VCaP (cell line): ENCODE results near the gene LSG1.

ENCODE experiments used
- H3K27ac ChIP-seq: fragments of 450-650 bp; 2 replicates; pipeline ENCODE4 v1.5.1; 2017
- TF ChIP-seq, protein P1 (sequence below): fragments of 450-650 bp; conservative IDR thresholded peaks from 2 replicates; pipeline ENCODE4 v1.5.1; 2017; ENCODE audit warnings: mild to moderate bottlenecking, moderate library complexity

The LSG1 gene

DNA sequence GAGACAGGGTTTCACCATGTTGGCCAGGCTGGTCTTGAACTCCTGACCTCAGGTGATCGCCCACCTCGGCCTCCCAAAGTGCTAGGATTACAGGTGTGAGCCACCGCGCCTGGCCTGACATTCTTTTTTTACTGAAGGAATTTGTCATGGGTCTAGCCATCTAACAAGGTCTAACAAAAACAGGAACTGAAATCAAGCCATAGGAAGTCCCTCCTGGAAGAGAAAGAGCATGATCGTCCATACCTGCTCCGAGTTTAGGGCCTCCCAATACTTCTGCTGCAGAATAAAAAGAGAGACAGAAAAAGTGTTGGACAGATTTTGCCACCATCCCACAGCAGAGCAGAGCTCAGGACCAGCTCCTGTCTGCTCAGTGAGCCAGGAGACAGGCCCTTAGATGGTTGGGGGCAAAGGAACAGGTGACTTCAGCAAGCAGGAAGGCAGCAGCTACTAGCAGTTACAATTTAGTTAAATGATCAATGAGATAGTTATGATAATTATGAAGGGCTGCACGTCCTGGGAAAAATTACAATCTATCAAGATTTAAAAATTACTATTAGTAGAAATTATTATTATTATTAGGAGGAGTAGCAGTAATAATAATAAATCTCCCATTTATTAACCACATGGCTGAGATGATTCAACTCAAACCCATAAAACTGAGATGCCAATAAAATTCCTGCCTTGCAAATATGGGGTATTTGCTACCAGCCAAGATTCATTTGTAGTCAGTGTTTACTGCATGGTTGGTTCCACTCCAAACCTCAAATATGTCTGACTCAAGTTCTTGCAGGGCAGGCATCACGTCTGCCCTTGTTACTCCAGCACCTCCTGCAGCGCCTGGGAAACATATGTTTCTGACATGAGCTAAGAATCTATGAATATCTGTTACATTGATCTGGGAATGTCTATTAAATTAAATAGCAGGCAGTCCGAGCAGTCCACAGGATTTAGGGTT is 78.9 kb downstream of the LSG1 start:
- TF ChIP-seq, protein P1, sequence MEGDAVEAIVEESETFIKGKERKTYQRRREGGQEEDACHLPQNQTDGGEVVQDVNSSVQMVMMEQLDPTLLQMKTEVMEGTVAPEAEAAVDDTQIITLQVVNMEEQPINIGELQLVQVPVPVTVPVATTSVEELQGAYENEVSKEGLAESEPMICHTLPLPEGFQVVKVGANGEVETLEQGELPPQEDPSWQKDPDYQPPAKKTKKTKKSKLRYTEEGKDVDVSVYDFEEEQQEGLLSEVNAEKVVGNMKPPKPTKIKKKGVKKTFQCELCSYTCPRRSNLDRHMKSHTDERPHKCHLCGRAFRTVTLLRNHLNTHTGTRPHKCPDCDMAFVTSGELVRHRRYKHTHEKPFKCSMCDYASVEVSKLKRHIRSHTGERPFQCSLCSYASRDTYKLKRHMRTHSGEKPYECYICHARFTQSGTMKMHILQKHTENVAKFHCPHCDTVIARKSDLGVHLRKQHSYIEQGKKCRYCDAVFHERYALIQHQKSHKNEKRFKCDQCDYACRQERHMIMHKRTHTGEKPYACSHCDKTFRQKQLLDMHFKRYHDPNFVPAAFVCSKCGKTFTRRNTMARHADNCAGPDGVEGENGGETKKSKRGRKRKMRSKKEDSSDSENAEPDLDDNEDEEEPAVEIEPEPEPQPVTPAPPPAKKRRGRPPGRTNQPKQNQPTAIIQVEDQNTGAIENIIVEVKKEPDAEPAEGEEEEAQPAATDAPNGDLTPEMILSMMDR: peak; percentile 32

More for the DNA sequence above, 78.9 kb downstream of the LSG1 start:
- H3K27ac ChIP-seq: peak overlapping the region; percentile 73
